ENCODE measurements around the gene ZNF778. TPM values are rescaled to one million over a fixed set of nuclear protein-coding genes. Genes with fewer than 3 reads are reported as not detected.
A peak's percentile ranks its signal among the peaks of the same experiment; 100 is the strongest.

Gene ZNF778
- total and polyA plus RNA-seq, 10 of the 15 experiments (the other 5 are each of a cell fraction or from before 2014, with no cell fraction given) = 0.20 to 9.7 (median 4.1) TPM

DNA sequence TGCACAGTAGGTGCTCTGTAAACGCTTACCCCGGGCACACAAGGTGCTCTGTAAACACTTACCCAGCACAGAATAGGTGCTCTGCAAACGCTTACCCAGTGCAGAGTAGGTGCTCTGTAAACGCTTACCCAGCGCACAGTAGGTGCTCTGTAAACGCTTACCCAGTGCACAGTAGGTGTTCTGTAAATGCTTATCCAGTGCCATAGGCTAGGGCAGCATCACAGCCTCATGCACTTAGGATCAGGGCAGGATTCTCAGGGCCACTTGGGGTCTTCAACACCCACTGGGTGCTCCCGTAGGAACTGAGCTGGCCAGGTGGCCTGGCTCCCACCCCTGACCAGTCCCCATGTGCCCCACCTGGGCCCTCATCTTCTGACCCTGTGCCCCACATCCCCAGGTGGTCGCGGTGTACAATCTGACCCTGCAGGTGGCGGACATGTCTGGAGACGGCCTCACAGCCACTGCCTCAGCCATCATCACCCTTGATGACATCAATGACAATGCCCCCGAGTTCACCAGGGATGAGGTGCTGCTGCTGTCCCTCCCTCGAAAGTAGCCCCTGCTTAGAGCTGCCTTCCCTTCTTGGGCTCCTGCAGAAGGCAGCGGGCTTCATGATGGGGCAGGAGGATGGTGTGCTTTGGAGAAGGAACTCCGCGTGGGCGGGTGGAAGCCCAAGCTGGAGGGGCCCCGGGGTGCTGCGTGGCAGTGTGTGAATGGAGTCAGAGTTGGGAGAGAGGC, 30.3 kb upstream of the ZNF778 start (continued):
- TF ChIP-seq, protein P1, sequence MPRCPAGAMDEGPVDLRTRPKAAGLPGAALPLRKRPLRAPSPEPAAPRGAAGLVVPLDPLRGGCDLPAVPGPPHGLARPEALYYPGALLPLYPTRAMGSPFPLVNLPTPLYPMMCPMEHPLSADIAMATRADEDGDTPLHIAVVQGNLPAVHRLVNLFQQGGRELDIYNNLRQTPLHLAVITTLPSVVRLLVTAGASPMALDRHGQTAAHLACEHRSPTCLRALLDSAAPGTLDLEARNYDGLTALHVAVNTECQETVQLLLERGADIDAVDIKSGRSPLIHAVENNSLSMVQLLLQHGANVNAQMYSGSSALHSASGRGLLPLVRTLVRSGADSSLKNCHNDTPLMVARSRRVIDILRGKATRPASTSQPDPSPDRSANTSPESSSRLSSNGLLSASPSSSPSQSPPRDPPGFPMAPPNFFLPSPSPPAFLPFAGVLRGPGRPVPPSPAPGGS (IDR thresholded peaks at IDR 0.05; ENCODE audit: borderline replicate concordance, insufficient read depth, low read depth, low read length, poor library complexity, severe bottlenecking) = no peak
- TF ChIP-seq EGR1 (IDR thresholded peaks at IDR 0.05; ENCODE audit: borderline replicate concordance in 1 of 2, low read depth in 2 of 2, low read length in 2 of 2) (0 out of 3 replicates have a peak, but pooled peaks of 1 of the 2 experiments have one; percentile 41), SP1 (IDR thresholded peaks at IDR 0.05; ENCODE audit: low read depth, low read length) (no peak), YY1 (IDR thresholded peaks at IDR 0.05; ENCODE audit: low read depth, low read length) (no peak), EED (IDR thresholded peaks at IDR 0.05; ENCODE audit: low read depth) (no peak), NFYA (IDR thresholded peaks at IDR 0.05; ENCODE audit: borderline replicate concordance, low read depth, low read length) (no peak), CHD4 (IDR thresholded peaks at IDR 0.05) (0 out of 2 replicates have a peak, but pooled peaks have one; percentile 99), SREBF2 (IDR thresholded peaks at IDR 0.05; ENCODE audit: low read length) (no peak), ZBED1 (IDR thresholded peaks at IDR 0.05; ENCODE audit: borderline replicate concordance) (no peak), JUND (IDR thresholded peaks at IDR 0.05; ENCODE audit: low read depth, low read length) (no peak), TARDBP (IDR thresholded peaks at IDR 0.05; ENCODE audit: borderline replicate concordance) (no peak), FOS (IDR thresholded peaks at IDR 0.05; ENCODE audit: borderline replicate concordance, extremely low read depth, insufficient read length) (no peak), TCF7 (IDR thresholded peaks at IDR 0.05; ENCODE audit: borderline replicate concordance) (no peak), CBX5 (IDR thresholded peaks at IDR 0.05; ENCODE audit: low read depth) (no peak), SPI1 (IDR thresholded peaks at IDR 0.05; ENCODE audit: borderline replicate concordance, insufficient read depth, low read depth, low read length) (0 out of 2 replicates have a peak, but pooled peaks have one; percentile 2), JUNB (IDR thresholded peaks at IDR 0.05) (no peak), SIX5 (IDR thresholded peaks at IDR 0.05; ENCODE audit: low read depth, low read length, severe bottlenecking) (no peak), NR2C1 (IDR thresholded peaks at IDR 0.05) (no peak), NR2F1 (conservative IDR thresholded peaks at IDR 0.05) (peak; percentile 63), SMC3 (IDR thresholded peaks at IDR 0.05; ENCODE audit: borderline replicate concordance, low read length) (no peak)
- TF ChIP-seq, protein P2, sequence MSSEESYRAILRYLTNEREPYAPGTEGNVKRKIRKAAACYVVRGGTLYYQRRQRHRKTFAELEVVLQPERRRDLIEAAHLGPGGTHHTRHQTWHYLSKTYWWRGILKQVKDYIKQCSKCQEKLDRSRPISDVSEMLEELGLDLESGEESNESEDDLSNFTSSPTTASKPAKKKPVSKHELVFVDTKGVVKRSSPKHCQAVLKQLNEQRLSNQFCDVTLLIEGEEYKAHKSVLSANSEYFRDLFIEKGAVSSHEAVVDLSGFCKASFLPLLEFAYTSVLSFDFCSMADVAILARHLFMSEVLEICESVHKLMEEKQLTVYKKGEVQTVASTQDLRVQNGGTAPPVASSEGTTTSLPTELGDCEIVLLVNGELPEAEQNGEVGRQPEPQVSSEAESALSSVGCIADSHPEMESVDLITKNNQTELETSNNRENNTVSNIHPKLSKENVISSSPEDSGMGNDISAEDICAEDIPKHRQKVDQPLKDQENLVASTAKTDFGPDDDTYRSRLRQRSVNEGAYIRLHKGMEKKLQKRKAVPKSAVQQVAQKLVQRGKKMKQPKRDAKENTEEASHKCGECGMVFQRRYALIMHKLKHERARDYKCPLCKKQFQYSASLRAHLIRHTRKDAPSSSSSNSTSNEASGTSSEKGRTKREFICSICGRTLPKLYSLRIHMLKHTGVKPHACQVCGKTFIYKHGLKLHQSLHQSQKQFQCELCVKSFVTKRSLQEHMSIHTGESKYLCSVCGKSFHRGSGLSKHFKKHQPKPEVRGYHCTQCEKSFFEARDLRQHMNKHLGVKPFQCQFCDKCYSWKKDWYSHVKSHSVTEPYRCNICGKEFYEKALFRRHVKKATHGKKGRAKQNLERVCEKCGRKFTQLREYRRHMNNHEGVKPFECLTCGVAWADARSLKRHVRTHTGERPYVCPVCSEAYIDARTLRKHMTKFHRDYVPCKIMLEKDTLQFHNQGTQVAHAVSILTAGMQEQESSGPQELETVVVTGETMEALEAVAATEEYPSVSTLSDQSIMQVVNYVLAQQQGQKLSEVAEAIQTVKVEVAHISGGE (CRISPR knock-in tag; IDR thresholded peaks at IDR 0.05) = no peak
- TF ChIP-seq, protein P3, sequence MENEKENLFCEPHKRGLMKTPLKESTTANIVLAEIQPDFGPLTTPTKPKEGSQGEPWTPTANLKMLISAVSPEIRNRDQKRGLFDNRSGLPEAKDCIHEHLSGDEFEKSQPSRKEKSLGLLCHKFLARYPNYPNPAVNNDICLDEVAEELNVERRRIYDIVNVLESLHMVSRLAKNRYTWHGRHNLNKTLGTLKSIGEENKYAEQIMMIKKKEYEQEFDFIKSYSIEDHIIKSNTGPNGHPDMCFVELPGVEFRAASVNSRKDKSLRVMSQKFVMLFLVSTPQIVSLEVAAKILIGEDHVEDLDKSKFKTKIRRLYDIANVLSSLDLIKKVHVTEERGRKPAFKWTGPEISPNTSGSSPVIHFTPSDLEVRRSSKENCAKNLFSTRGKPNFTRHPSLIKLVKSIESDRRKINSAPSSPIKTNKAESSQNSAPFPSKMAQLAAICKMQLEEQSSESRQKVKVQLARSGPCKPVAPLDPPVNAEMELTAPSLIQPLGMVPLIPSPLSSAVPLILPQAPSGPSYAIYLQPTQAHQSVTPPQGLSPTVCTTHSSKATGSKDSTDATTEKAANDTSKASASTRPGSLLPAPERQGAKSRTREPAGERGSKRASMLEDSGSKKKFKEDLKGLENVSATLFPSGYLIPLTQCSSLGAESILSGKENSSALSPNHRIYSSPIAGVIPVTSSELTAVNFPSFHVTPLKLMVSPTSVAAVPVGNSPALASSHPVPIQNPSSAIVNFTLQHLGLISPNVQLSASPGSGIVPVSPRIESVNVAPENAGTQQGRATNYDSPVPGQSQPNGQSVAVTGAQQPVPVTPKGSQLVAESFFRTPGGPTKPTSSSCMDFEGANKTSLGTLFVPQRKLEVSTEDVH (IDR thresholded peaks at IDR 0.05; ENCODE audit: low read depth, partially characterized antibody) = no peak
- TF ChIP-seq, protein P4, sequence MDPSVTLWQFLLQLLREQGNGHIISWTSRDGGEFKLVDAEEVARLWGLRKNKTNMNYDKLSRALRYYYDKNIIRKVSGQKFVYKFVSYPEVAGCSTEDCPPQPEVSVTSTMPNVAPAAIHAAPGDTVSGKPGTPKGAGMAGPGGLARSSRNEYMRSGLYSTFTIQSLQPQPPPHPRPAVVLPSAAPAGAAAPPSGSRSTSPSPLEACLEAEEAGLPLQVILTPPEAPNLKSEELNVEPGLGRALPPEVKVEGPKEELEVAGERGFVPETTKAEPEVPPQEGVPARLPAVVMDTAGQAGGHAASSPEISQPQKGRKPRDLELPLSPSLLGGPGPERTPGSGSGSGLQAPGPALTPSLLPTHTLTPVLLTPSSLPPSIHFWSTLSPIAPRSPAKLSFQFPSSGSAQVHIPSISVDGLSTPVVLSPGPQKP (IDR thresholded peaks at IDR 0.05; ENCODE audit: low read depth, low read length) = no peak

All from GM12878 (cell line).